GM21529 (cell line): ENCODE results near the gene GAL3ST2.
"Not testable (repeated sequence)": the region's sequence is repeated elsewhere in the genome, so short reads cannot be mapped to it uniquely, and the experiment has no call there.

Source experiments
- ATAC-seq: cut with Tn5 transposase; IDR thresholded peaks from one replicate; pipeline ENCODE4 v1.9.1; 2021; ENCODE audit not compliant: unreplicated experiment

Gene GAL3ST2

GRCh38 chr2:241746084-241746483 is 30.5 kb upstream of the GAL3ST2 start:
- ATAC-seq: no peak

DNA sequence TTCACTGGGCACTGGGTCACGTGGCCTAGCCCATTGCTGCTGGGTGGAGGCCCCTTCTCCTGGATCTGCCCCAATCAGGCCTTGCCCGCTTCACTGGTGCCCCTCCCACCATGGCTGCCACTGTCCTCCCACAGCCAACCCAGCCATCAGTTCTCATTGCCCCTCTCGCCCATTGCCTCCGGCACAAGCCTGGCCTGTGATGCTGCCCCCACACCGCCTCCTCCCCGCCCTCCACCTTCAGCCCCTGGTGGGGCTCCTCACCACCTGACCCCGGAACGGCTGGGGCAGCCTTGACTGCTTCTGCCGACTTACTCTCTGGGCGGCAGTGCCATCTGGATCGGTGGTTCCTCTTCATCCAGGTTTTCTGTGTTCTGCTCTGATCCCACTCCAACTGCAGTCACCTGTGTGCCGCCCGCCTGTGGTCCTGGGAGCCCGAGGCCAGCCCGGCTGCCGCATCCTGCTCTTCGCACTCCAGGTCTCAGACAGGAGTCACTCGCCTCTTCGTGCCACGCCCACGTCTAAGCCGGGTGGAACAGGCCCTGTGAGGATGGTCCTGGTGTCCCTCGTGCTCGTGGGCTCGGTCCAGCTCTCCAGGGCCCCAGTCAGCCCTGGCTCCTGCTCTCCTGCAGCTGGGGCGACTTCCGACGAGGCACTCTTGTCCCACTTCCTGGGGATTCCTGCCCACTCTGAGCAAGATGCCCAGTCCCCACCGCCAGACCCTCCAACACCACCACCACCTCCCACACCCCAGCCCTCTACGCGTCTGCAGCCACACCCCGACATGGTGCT is 28.0 kb upstream of the GAL3ST2 start:
- no peak for ATAC-seq

GRCh38 chr2:241750076-241750840 is 26.4 kb upstream of the GAL3ST2 start:
- no peak for ATAC-seq

DNA sequence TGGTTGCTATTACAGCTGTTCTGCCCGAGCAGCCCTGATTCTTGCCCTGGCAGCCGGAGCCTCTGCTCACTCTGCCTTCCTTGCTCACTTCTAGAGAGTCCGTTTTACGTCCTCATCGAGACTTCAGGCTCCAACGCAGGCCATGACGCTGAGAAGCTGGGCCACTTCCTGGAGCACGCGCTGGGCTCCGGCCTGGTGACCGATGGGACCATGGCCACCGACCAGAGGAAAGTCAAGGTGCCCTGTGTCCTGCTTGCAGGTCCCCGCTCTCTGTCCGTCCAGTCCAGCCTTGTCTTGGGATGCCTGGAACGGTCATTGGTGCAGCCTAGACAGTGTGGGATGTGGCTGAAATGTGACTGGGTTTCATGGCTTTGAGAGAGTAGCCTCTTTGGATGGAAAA is 25.5 kb upstream of the GAL3ST2 start:
- ATAC-seq: no peak

- no peak for ATAC-seq
Observed at GRCh38 chr2:241751776-241752175, 24.8 kb upstream of the GAL3ST2 start.

- ATAC-seq: no peak
Observed at GRCh38 chr2:241752253-241752652, 24.4 kb upstream of the GAL3ST2 start.

DNA sequence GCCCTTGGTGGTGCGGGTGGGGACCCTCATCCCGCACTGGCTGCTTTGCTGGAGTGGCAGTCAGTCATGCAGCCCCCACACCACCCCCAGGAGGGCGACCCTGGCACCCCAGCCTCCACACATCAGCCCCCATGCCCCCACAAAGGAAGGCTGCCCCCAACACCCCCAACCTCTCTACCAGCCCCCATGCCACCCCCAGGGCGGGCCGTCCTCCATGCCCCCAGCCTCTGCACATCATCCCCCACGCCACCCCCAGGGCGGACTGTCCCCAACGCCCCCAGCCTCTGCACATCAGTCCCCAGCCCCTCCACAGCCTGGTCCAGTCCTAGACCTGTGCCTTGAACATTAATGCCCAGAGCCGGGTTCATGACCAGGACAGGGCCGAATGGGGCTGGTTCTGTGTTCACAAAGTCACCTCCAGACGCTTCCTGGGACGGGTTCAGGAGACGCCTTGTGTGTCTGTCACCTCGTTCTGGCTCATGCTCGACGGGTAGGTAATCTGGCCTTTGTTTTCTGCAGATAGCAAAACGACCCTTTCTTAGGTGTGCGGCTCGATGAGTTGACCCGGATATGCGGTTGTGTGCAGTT is 23.8 kb upstream of the GAL3ST2 start:
- no peak for ATAC-seq

GRCh38 chr2:241753493-241753892 is 23.1 kb upstream of the GAL3ST2 start:
- ATAC-seq: no peak

GRCh38 chr2:241754042-241754441 is 22.6 kb upstream of the GAL3ST2 start:
- ATAC-seq: no peak

DNA sequence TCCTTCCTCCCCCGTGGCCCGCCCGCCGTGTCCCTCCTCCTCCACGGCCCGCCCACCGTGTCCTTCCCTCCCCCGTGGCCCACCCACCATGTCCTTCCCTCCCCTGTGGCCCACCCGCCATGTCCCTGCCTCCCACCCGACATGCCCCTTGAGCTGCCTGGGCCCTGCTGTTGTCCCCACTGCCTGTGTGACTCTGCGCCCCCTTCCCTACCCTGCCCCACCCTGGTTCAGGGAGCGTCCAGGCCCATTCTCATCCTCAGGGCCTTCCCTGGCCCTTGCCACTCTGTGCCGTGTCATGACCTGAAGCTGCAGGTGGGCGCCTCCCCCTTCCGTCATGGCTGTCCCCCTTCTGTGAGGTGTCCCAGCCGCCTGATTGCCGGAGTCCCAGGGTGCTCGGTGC is 21.5 kb upstream of the GAL3ST2 start:
- ATAC-seq: no peak

- ATAC-seq: no peak
Observed at GRCh38 chr2:241755777-241756176, 20.8 kb upstream of the GAL3ST2 start.

- ATAC-seq: no peak
Observed at GRCh38 chr2:241759067-241759807, 17.4 kb upstream of the GAL3ST2 start.

GRCh38 chr2:241759893-241760292 is 16.7 kb upstream of the GAL3ST2 start:
- ATAC-seq: not testable (repeated sequence)

DNA sequence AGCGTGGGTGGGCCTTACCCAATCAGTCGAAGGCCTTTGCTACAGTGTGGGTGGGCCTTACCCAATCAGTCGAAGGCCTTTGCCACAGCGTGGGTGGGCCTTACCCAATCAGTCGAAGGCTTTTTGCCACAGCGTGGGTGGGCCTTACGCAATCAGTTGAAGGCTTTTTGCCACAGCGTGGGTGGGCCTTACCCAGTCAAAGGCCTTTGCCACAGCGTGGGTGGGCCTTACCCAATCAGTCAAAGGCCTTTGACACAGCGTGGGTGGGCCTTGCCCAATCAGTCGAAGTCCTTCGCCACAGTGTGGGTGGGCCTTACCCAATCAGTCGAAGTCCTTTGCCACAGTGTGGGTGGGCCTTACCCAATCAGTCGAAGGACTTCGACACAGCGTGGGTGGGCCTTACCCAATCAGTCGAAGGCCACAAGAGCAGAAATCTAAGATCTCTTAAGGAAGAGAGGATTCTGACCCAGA is 16.3 kb upstream of the GAL3ST2 start:
- no peak for ATAC-seq

DNA sequence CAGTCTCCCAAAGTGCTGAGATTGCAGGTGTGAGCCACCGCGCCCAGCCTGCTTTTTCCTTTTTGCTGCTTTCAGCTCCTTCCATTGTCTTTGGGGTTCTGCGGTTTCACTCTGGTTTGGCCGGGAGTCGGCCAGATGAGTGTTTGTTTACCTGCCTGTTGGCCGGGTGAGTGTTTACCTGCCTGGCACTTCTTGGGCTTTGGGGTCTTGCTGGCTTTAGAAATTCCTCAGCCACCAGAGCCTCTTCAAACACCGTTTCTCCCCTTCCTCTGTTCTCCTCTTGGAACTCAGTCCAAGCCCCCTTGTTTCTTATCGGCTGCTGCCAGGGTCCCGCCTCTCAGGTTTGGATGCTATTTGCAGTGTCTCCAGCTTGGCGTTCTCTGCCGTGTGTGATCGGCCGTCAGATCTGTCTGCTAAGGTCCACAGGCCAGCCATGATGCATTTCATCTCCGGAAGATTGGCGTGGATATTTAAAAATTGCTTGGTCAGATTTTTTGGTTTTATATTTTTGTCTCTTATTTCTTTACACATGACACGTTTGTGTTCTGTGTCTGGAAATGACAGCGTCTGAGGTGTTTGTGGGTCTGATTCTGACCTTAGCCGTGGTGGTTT is 14.2 kb upstream of the GAL3ST2 start:
- no peak for ATAC-seq

DNA sequence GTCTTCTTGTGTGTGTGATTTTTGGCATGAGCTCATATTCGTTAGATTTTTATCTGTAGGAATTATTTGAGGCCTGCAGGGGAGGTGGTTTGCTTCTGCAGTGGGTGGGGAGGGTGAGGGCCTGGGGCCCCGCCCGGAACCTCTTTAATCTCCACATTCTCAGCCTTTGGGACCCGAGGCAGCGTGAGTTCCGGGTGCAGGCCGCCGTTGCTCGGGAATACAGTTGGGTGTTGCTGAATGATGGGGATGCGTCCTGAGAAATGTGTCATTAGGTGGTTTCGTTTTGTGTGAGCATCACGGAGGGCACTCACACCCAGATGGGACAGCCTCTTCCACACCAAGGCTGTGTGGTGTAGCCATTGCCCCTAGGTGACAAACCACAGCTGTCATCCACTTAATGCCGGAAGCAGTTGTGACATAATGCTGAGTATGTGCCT is 13.7 kb upstream of the GAL3ST2 start:
- ATAC-seq: no peak

DNA sequence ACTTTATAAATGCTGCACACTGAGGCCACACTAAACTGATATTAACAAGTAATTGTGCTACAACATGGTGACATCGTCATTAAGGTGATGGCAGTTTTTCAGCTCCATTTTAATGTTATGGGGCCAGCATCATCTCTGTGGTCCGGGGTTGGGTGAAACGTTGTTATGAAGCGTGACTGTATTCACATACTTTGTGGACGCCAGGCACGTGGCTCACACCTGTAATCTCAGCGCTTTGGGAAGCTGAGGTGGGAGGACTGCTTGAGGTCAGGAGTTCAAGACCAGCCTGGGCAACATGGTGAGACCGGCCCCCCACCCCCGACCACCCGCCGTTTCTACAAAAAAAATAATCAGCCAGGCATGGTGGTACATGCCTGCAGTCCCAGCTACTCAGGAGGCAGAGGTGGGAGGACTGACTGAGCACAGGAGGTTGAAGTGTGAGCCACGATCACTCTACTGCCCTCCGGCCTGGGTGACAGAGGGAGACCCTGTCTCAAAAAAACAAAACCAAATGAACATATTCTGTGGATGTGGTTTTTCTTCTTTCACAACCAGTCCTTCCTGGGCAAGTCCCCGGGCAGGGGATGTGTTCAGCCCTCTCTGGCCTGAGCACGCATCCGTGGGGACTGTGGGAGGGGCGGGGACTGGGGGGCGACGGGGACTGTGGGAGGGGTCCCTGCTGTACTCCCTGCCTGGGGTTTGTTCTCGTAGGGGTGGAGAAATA is 12.9 kb upstream of the GAL3ST2 start:
- no peak for ATAC-seq

GRCh38 chr2:241764275-241765241 is 12.1 kb upstream of the GAL3ST2 start:
- no peak for ATAC-seq
